Effector memory CD4-positive, alpha-beta T cell (primary cell): ENCODE measurements around the gene EHF.
A peak's percentile ranks its signal among the peaks of the same experiment; 100 is the strongest.

Source experiments
- DNase-seq, 3 donors: peaks; one replicate each; pipeline ENCODE4 v3.0.0-alpha.2; 2020
- H3K27ac ChIP-seq: 2 replicates; pipeline ENCODE4 v1.7.0; 2013; ENCODE audit warnings: mild to moderate bottlenecking, low read length, moderate library complexity; ENCODE audit not compliant: insufficient read depth, poor library complexity, severe bottlenecking
- H3K27me3 ChIP-seq: replicated peaks from 2 replicates; pipeline ENCODE4 v1.7.0; 2013; ENCODE audit warnings: mild to moderate bottlenecking, low read length; ENCODE audit not compliant: insufficient read depth, control insufficient read depth, poor library complexity, severe bottlenecking
- H3K36me3 ChIP-seq: 2 replicates; pipeline ENCODE4 v1.7.0; 2013; ENCODE audit warnings: mild to moderate bottlenecking, low read length, moderate library complexity; ENCODE audit not compliant: control insufficient read depth, insufficient read depth
- H3K4me1 ChIP-seq: 2 replicates; pipeline ENCODE4 v1.7.0; 2013; ENCODE audit warnings: low read length, mild to moderate bottlenecking; ENCODE audit not compliant: control insufficient read depth, insufficient read depth, poor library complexity, severe bottlenecking
- H3K4me3 ChIP-seq: 2 replicates; pipeline ENCODE4 v1.7.0; 2013; ENCODE audit warnings: low read length, low read depth, mild to moderate bottlenecking; ENCODE audit not compliant: insufficient read depth, poor library complexity, severe bottlenecking
- H3K9me3 ChIP-seq: 2 replicates; pipeline ENCODE4 v1.7.0; 2013; ENCODE audit warnings: mild to moderate bottlenecking, low read length, moderate library complexity; ENCODE audit not compliant: control insufficient read depth

Gene EHF

GRCh38 chr11:34649597-34649996, 28.7 kb downstream of the EHF start:
- no peak overlapping the region for H3K4me3 ChIP-seq
- peaks cover 23% of the 10 kb centered on the region for H3K4me1 ChIP-seq
- H3K36me3 ChIP-seq: no peaks in the 10 kb centered on the region

GRCh38 chr11:34650528-34650927, 29.6 kb downstream of the EHF start:
- peak overlapping the region; percentile 8 for H3K4me3 ChIP-seq
- no peak overlapping the region for H3K27ac ChIP-seq
- H3K27me3 ChIP-seq: no peaks in the 10 kb centered on the region
- no peaks in the 10 kb centered on the region for H3K36me3 ChIP-seq
- peaks cover 23% of the 10 kb centered on the region for H3K4me1 ChIP-seq
- peak; percentile 48 to 57 (median 54) for DNase-seq
- no peaks in the 10 kb centered on the region for H3K9me3 ChIP-seq

More at GRCh38 chr11:34649597-34649996, 28.7 kb downstream of the EHF start:
- H3K27me3 ChIP-seq: no peaks in the 10 kb centered on the region
- DNase-seq: no peak
- no peak overlapping the region for H3K27ac ChIP-seq
- no peaks in the 10 kb centered on the region for H3K9me3 ChIP-seq

GRCh38 chr11:34651551-34651950, 30.7 kb downstream of the EHF start:
- peaks cover 23% of the 10 kb centered on the region for H3K4me1 ChIP-seq
- H3K36me3 ChIP-seq: no peaks in the 10 kb centered on the region
- H3K27ac ChIP-seq: no peak overlapping the region
- no peaks in the 10 kb centered on the region for H3K27me3 ChIP-seq
- DNase-seq: no peak
- H3K4me3 ChIP-seq: no peak overlapping the region
- no peaks in the 10 kb centered on the region for H3K9me3 ChIP-seq

- H3K27ac ChIP-seq: no peak overlapping the region
Measured at GRCh38 chr11:34652191-34652973, 31.5 kb downstream of the EHF start.

GRCh38 chr11:34653031-34653430, 32.1 kb downstream of the EHF start:
- Histone ChIP-seq H3K36me3 (no peaks in the 10 kb centered on the region), H3K27ac (no peak overlapping the region), H3K9me3 (no peaks in the 10 kb centered on the region), H3K27me3 (no peaks in the 10 kb centered on the region), H3K4me1 (peaks cover 23% of the 10 kb centered on the region), H3K4me3 (no peak overlapping the region)
- no peak for DNase-seq

More at GRCh38 chr11:34652191-34652973, 31.5 kb downstream of the EHF start:
- Histone ChIP-seq H3K4me1 (peaks cover 23% of the 10 kb centered on the region), H3K27me3 (no peaks in the 10 kb centered on the region), H3K9me3 (no peaks in the 10 kb centered on the region), H3K4me3 (no peak overlapping the region), H3K36me3 (no peaks in the 10 kb centered on the region)
- DNase-seq: no peak

GRCh38 chr11:34653851-34654482, 33.1 kb downstream of the EHF start:
- Histone ChIP-seq H3K27ac (no peak overlapping the region), H3K4me3 (no peak overlapping the region), H3K36me3 (no peaks in the 10 kb centered on the region), H3K4me1 (peaks cover 23% of the 10 kb centered on the region), H3K9me3 (no peaks in the 10 kb centered on the region), H3K27me3 (no peaks in the 10 kb centered on the region)
- no peak for DNase-seq

- peaks cover 21% of the 10 kb centered on the region for H3K4me1 ChIP-seq
- no peak for DNase-seq
- H3K27ac ChIP-seq: no peak overlapping the region
- H3K9me3 ChIP-seq: no peaks in the 10 kb centered on the region
- no peaks in the 10 kb centered on the region for H3K36me3 ChIP-seq
- H3K27me3 ChIP-seq: no peaks in the 10 kb centered on the region
- no peak overlapping the region for H3K4me3 ChIP-seq
Measured at GRCh38 chr11:34654483-34655334, 33.8 kb downstream of the EHF start.

GRCh38 chr11:34655335-34656008, 34.6 kb downstream of the EHF start:
- Histone ChIP-seq H3K27ac (no peak overlapping the region), H3K27me3 (no peaks in the 10 kb centered on the region), H3K4me3 (no peak overlapping the region), H3K9me3 (no peaks in the 10 kb centered on the region), H3K36me3 (no peaks in the 10 kb centered on the region), H3K4me1 (peaks cover 13% of the 10 kb centered on the region)
- DNase-seq: no peak

GRCh38 chr11:34656062-34656720, 35.3 kb downstream of the EHF start:
- Histone ChIP-seq H3K4me1 (peaks cover 6% of the 10 kb centered on the region), H3K36me3 (no peaks in the 10 kb centered on the region), H3K4me3 (no peak overlapping the region), H3K27ac (no peak overlapping the region), H3K27me3 (no peaks in the 10 kb centered on the region), H3K9me3 (no peaks in the 10 kb centered on the region)
- no peak for DNase-seq
